Large intestine (tissue), 3 donors: ENCODE data around the gene ZFPM1. TPM values are rescaled to one million over a fixed set of nuclear protein-coding genes. Genes with fewer than 3 reads are reported as not detected.

Experiments
- DNase-seq, 2 donors: peaks; one replicate each; pipeline versions ENCODE4 v3.0.0 to v3.0.0-alpha.2; 2013
- H3K27ac ChIP-seq: one replicate; pipeline ENCODE4 v1.5.1; 2013; ENCODE audit warnings: low read length
- H3K27me3 ChIP-seq: 2 replicates; pipeline ENCODE4 v1.6.1; 2013; ENCODE audit warnings: low read length; ENCODE audit not compliant: control insufficient read depth, insufficient read depth
- H3K36me3 ChIP-seq: 2 replicates; pipeline ENCODE4 v1.6.1; 2013; ENCODE audit warnings: low read length; ENCODE audit not compliant: control insufficient read depth, insufficient read depth
- H3K4me1 ChIP-seq: one replicate; pipeline ENCODE4 v1.6.1; 2013; ENCODE audit warnings: low read length; ENCODE audit not compliant: control insufficient read depth, insufficient read depth
- H3K4me3 ChIP-seq: one replicate; pipeline ENCODE4 v1.5.1; 2013; ENCODE audit warnings: low read length
- H3K9me3 ChIP-seq: one replicate; pipeline ENCODE4 v1.6.1; 2013; ENCODE audit warnings: mild to moderate bottlenecking, low read depth, low read length, moderate library complexity; ENCODE audit not compliant: control insufficient read depth
- WGBS: methylation state at CpG from one replicate; pipeline ENCODE4 v1.1.5; 2013; ENCODE audit warnings: low lambda C conversion rate; ENCODE audit not compliant: insufficient coverage; 5-methylcytosine and 5-hydroxymethylcytosine counted together
- polyA plus RNA-seq: library from polyadenylated mRNA; unstranded; fragments of 120-200 nt; gene quantifications from one replicate; pipeline ENCODE4 v1.2.1, GENCODE V29; 2013

ZFPM1 gene
- polyA plus RNA-seq, 1 donor: 27.2 TPM

DNA sequence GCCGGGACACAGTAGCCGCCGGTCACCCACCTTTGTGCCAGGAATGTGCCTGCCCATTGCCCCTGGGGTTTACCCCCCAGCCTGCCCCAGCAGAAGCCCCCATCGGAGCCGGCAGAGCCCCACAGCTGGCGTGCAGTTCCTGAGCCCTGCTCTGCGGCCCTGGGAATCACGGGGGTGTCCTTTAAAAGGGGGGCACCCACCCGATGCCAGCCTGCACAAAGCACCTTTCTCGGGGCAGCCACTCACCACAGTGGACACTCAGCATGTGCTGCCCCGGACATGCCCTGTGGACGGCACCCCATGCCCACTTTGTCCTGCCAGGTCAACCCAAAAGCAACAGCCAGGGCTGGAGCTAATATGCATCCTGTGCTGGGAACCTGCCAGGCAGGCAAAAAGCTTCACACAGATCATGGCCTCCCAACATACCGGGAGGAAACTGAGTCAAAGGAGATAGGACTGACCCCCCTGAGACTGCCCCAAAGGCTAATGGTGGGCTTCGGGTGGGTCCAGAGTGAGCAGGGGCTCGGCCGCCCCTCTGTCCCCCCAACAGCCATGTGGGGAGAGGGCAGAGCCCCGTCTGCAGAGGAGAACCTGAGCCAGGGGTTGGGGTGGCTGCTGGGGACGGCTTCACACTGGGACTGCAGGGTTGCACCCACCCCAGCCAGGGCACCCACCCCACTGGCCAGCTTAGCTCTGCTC, 71.3 kb downstream of the ZFPM1 start:
- Histone ChIP-seq H3K36me3 (peaks cover 47% of the 10 kb centered on the region), H3K27me3 (no peaks in the 10 kb centered on the region), H3K4me3 (no peak overlapping the region), H3K27ac (peak overlapping the region; percentile 44), H3K9me3 (no peaks in the 10 kb centered on the region), H3K4me1 (peaks cover 44% of the 10 kb centered on the region)
- peak in 1 of 2 donors; percentile 29 for DNase-seq
- WGBS: no CpG with 5 or more reads among the region's 18 CpGs

DNA sequence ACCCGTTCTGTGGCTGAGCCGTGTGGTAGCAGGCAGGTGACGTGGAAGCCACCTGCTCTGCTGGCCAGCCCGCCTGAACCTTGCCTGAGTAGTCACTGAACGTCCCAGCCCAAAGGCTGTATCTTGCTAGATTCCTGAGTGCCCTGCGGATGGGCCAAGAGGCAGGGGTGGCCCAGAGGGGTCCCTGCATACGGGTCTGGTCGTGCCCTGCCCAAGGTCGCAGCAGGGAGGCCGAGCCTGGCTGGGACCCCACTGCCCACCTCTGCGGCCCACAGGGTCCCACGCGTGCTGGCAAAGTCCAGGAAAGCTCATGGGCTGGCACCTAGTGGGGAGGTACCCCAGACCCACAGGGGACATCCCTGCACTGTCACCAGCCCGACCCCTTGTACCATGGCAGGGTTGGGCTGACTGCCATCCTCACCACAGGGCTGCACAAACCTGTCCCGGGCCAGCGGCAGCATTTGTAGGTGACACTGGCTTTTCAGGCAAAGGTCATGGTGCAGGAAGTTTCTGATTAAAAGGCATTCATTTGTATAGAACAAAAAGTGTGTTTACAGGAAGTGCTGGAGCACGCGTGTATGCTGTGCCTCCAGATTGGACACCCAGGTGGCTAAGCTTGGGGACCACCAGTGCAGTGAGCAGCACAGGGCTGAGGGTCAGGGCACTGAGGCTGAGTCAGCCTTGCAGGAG, 72.0 kb downstream of the ZFPM1 start:
- Histone ChIP-seq H3K27ac (peak overlapping the region; percentile 44), H3K9me3 (no peaks in the 10 kb centered on the region), H3K4me3 (no peak overlapping the region), H3K4me1 (peaks cover 51% of the 10 kb centered on the region), H3K36me3 (peaks cover 54% of the 10 kb centered on the region), H3K27me3 (no peaks in the 10 kb centered on the region)
- peak in 1 of 2 donors; percentile 50 for DNase-seq
- WGBS: no CpG with 5 or more reads among the region's 18 CpGs

DNA sequence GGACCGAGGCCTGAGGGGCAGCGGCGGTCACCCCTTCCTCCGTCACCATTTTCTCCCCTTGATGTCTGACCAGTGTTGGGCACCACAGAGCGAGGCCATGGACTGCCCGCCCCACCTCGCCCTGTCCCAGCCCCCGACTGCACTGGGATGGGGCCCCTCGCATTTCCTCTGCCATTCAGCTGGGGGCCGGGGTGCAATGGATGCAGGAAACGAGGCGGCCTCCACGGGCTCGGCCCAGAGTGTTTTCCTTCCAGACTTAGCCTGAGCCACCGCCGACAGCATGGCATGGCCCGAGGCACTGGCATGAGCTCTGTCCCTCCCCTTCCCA, 72.5 kb downstream of the ZFPM1 start:
- no peaks in the 10 kb centered on the region for H3K9me3 ChIP-seq
- H3K4me1 ChIP-seq: peaks cover 56% of the 10 kb centered on the region
- H3K27me3 ChIP-seq: no peaks in the 10 kb centered on the region
- WGBS: no CpG with 5 or more reads among the region's 17 CpGs
- H3K27ac ChIP-seq: peak overlapping the region; percentile 44
- peak in 1 of 2 donors; percentile 32 for DNase-seq
- peaks cover 59% of the 10 kb centered on the region for H3K36me3 ChIP-seq
- no peak overlapping the region for H3K4me3 ChIP-seq

DNA sequence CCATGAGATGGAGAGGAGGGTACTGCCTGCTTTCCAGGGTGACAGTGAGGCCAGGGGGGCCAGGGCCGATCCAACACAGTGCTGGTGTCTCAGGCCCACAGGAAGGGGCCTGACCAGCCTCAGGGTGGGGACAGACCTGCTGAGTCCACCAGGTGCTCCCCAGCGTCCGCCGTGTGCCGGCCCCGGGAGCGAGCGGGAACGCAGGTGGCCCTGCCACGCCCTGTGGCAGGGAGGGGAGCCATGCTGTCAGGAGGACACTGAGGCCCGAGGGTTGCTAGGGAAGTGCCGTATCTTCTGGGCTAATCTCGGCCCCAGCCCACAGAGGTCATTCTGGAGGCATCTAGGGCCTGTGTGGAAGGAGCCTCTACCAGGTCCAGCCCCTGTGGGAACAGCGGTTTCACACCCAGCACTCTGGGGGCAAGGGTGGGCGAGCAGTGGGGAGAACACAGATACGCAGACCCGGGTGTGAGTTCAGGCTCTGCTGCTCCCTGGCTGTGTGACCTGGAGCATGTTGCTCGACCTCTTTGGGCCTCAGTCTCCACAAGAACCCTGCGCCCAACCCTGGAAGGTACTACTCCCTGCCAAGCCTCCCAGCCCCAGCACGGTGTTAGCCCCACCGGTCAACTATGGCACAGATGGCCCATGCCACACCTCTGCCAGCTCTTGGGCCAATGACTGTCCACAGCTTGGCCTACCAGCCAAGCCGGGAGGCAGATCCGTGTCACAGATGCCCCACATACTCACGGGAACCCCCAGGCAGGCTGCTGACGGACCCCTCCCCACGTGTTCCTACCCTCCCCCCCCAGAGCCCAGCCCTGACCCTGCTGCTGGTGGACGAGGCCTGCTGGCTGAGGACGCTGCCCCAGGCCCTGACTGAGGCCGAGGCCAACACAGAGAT, 73.2 kb downstream of the ZFPM1 start:
- Histone ChIP-seq H3K36me3 (peaks cover 61% of the 10 kb centered on the region), H3K9me3 (no peaks in the 10 kb centered on the region), H3K27ac (peak overlapping the region; percentile 44), H3K4me1 (peaks cover 61% of the 10 kb centered on the region), H3K27me3 (no peaks in the 10 kb centered on the region), H3K4me3 (no peak overlapping the region)
- no CpG with 5 or more reads among the region's 29 CpGs for WGBS
- DNase-seq: peak; percentile 45 to 71

- peak in 1 of 2 donors; percentile 20 for DNase-seq
- whole genome bisulfite sequencing: no CpG with 5 or more reads among the region's 9 CpGs
- Histone ChIP-seq H3K4me1 (peaks cover 63% of the 10 kb centered on the region), H3K9me3 (no peaks in the 10 kb centered on the region), H3K27ac (peak overlapping the region; percentile 24), H3K36me3 (peaks cover 55% of the 10 kb centered on the region), H3K27me3 (no peaks in the 10 kb centered on the region), H3K4me3 (no peak overlapping the region)
Measured at GRCh38 chr16:88526906-88527185, 73.8 kb downstream of the ZFPM1 start.

DNA sequence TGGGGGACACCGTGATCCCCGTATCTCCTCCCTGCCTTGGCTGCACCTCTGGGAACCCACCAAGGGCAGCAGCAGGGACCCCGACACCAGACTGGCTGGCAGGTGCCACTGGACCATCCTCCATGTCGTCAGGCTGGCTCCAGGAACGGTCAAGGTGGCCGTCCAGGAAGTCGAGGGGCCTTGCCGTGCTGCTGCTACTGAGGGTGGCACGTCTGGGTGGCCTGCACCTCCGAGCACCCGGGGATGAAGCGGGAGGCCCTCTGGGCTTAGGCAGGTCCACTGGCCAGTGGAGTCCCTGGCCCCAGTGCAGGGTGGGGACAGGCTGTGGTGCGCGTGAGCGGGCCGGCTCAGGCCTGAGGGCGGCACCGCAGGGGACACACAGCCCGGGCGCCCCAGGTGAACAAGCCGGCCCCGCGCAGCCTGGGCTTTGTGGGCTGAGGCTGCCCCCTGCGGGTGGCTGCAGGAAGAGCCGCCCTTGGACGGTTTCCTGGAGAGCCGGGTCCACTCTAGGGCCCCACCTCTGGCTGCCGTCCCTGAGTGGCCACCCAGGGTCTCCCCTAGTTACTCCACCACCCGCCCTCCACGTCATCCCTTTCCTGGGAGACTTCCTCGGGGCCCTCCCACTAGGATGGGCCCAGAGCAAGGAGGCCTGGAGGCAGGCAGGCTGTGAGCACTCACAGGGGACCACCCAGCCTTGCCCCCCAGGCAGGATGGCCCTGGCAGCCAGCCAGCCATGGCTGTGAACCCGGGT, 74.3 kb downstream of the ZFPM1 start:
- no peak overlapping the region for H3K4me3 ChIP-seq
- no peaks in the 10 kb centered on the region for H3K9me3 ChIP-seq
- peaks cover 52% of the 10 kb centered on the region for H3K36me3 ChIP-seq
- H3K27me3 ChIP-seq: no peaks in the 10 kb centered on the region
- H3K27ac ChIP-seq: peak overlapping the region; percentile 24
- DNase-seq: peak; percentile 68 to 78
- H3K4me1 ChIP-seq: peaks cover 65% of the 10 kb centered on the region
- WGBS: no CpG with 5 or more reads among the region's 32 CpGs

DNA sequence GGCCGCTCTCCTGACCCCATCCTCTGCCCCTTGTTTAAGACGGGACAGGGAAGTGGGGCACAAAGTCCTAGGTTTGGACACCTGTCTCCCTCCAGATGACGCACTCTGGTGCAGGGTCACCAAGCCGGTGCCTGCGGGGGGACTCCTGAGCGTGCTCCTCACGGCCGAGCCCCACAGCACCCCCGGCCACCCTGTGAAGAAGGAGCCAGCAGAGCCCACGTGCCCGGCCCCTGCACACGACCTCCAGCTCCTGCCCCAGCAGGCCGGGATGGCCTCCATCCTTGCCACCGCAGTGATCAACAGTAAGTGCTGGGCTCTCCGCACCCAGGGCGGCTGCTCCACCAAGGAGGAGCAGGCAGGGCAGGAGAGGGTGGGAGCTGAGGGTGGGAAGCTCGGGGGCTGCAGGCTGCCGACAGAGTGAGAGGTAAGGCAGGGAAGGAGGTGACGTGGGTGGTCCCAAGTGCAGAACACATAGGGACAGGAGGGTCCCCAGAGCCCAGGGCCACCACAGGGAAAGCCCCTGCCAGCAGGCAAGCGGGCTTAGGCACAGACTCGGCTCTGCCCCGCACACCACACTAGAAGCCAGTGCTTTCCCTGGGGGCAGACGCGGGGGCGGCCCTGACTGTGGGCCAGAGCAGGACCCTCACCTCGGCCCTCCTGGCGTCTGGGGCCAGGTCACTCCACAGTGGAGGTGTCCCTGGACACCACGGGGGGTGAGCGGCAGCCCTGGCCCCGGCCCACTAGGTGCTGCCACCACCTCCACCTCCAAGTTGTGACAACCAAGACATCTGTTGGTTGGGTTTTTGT, 75.1 kb downstream of the ZFPM1 start:
- H3K4me3 ChIP-seq: no peak overlapping the region
- no peaks in the 10 kb centered on the region for H3K9me3 ChIP-seq
- peaks cover 65% of the 10 kb centered on the region for H3K4me1 ChIP-seq
- no peaks in the 10 kb centered on the region for H3K27me3 ChIP-seq
- H3K36me3 ChIP-seq: peaks cover 55% of the 10 kb centered on the region
- peak in 1 of 2 donors; percentile 1 for DNase-seq
- WGBS: 90% methylated on average over 2 of the region's 30 CpGs
- H3K27ac ChIP-seq: no peak overlapping the region

DNA sequence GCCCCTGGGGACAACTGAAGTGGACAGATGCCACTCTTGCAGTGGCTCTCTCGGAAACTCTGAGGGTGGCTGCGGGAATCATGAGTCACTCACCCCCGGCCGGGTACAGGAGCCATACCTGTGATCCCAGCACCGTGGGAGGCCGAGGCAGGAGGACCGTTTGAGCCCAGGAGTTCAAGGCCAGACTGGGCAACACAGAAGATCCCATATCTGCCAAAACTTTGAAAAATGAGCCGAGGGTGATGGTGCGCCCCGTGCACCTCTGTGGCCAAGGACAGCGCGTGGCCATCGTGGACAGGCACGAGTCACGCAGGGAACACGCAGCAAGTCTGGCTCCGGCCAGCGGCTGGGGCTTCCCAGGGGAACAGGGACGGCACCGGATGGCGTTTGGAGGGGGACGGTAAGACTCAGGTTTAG, 75.8 kb downstream of the ZFPM1 start:
- Histone ChIP-seq H3K27me3 (no peaks in the 10 kb centered on the region), H3K27ac (no peak overlapping the region), H3K36me3 (peaks cover 55% of the 10 kb centered on the region), H3K4me3 (no peak overlapping the region), H3K9me3 (no peaks in the 10 kb centered on the region), H3K4me1 (peaks cover 65% of the 10 kb centered on the region)
- peak in 1 of 2 donors; percentile 1 for DNase-seq
- no CpG with 5 or more reads among the region's 22 CpGs for WGBS

GRCh38 chr16:88529596-88529995, 76.5 kb downstream of the ZFPM1 start:
- Histone ChIP-seq H3K4me1 (peaks cover 63% of the 10 kb centered on the region), H3K9me3 (no peaks in the 10 kb centered on the region), H3K4me3 (no peak overlapping the region), H3K27ac (no peak overlapping the region), H3K36me3 (peaks cover 52% of the 10 kb centered on the region), H3K27me3 (no peaks in the 10 kb centered on the region)
- DNase-seq: no peak
- WGBS: no CpG with 5 or more reads among the region's 9 CpGs
